Tongue (tissue), 2 donors: ENCODE measurements around the gene TTYH3. TPM values are rescaled to one million over a fixed set of nuclear protein-coding genes. Genes with fewer than 3 reads are reported as not detected.

Experiments used
- DNase-seq: peaks from one replicate; pipeline ENCODE4 v3.0.0-alpha.2; 2015
- total RNA-seq: library from RNA; depleted of rRNA; stranded (reverse); fragments of >200 nt; gene quantifications from one replicate; pipeline ENCODE4 v1.2.3, GENCODE V29; 2014

The TTYH3 gene
- total RNA-seq, 1 donor from 2014 or later = 43.5 TPM

GRCh38 chr7:2649139-2649838 is 17.5 kb downstream of the TTYH3 start:
- DNase-seq = no peak

GRCh38 chr7:2649991-2650390 is 18.2 kb downstream of the TTYH3 start:
- DNase-seq = no peak

GRCh38 chr7:2650451-2650850 is 18.7 kb downstream of the TTYH3 start:
- no peak for DNase-seq

- DNase-seq = no peak
These were observed 19.6 kb downstream of the TTYH3 start for GRCh38 chr7:2651336-2651735.

GRCh38 chr7:2651847-2652735 is 20.3 kb downstream of the TTYH3 start:
- no peak for DNase-seq

GRCh38 chr7:2652736-2653060 is 20.9 kb downstream of the TTYH3 start:
- DNase-seq = no peak

DNA sequence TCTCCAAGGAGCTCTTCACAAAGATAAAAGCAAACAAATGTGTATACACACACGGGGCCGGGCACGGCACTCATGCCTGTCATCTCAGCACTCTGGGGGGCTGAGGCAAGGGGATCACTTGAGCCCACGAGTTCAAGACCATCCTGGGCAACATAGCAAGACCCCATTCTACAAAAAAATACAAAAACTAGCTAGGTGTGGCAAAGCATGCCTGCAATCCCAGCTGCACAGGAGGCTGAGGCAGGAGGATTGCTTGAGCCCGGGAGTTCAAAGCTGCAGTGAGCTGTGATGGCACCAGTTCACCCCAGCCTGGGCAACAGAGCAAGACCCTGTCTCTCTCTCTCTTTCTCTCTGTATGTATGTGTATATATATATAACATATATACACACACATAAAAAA is 22.3 kb downstream of the TTYH3 start:
- DNase-seq = no peak

- DNase-seq = no peak
These were observed 24.3 kb downstream of the TTYH3 start for GRCh38 chr7:2655870-2656614.

DNA sequence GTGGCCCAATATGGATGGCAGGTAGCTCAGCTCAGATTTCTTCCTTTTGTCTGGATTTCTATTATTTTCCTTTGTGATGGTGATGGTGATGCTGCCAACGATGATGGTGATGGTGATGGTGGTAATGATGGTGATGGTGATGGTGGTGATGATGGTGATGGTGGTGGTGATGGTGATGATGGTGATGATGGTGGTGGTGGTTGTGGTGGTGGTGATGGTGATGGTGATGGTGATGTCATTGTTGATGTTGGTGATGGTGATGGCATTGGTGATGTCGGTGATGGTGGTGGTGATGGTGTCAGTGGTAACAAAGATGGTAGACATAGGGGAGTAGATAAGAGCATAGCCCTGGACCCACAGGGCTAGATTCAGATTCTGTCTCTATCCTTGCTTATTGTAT is 25.4 kb downstream of the TTYH3 start:
- DNase-seq = no peak

DNA sequence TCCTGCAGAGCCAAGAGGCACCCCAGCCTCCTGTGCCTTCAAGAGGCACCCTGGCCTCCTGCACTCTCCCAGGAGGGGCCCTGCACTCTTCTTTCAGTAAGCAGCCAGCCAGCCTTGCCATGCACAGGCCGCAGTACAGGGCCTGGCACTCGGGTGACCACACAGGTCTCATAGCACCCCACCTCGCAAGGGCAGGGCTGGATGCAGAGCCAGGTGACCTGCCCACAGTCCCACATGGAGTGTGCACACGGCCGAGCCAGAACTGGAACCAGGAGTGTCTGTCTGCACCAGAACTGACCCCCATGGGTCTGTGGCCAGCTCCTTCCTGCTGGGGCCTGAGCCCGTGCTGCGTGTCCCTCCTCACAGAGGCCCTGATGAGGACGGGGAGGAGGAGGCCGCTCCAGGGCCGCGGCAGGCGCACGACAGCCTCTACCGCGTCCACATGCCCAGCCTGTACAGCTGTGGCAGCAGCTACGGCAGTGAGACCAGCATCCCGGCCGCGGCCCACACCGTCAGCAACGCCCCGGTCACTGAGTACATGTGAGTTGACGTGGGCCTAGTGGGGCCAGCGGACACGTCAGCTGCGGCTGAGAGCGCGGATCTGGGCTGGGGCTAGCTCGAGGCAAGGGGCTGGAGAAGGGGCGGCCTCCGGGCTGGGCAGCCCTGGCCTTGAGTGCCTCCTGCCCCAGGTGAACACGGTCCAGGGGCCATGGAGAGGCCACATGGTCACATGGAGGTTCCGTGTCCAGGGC is 26.3 kb downstream of the TTYH3 start:
- no peak for DNase-seq

DNA sequence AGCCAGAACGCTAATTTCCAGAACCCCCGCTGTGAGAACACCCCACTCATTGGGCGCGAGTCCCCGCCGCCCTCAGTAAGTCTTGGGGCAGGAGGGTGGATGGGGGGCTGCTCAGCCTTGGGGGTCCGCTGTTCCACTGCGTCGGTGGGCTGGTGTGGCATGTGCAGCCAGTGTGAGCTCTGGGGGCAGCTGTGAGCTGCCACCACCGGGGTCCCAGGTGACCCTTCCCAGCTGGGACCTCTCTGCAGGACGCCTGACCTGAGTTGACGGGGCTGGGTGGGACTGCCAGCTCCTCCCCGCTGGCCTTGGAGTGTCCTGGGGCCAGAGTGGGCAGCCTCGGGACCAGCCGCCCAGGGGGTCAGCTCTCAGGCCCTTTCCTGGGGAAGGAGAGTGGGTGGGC is 27.2 kb downstream of the TTYH3 start:
- DNase-seq = no peak

- DNase-seq = no peak
These were observed 28.0 kb downstream of the TTYH3 start for GRCh38 chr7:2659556-2660358.

DNA sequence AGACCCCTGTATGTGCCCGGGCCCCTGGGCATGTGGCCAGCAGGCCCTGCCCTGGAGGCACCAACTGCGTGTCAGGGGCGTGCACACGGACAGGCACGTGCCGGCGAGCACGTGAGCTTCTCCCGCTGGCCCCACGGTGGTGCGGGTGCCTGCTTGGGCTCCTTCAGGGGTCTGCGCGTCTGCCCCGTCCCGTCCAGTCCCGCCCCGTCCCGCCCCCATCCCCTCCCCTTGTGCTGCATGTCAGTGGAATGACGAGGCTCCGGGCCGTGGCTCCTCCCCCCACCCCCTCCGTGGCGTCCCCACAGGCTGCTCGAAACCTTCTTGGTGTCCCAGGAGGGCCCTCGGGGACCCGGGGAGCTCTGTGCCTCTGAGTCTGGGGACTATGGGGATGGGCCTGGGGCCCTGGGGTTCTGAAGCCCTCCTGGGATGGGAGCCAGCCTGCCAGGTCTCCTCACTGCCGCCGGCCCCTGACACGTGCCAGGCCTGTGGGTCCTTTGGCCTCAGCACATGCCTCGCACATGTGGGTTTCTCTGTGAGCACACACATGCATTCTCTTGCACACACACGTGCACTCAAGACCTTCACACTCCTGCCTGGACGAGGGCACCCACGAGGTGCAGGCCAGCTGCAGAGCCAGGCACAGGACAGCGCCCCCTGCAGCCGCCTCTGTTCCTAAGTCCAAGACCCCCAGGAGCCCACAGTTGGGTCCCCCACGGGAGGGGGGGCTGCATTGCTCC is 28.7 kb downstream of the TTYH3 start:
- DNase-seq = no peak

- DNase-seq = no peak
These were observed 29.3 kb downstream of the TTYH3 start for GRCh38 chr7:2661096-2661449.

DNA sequence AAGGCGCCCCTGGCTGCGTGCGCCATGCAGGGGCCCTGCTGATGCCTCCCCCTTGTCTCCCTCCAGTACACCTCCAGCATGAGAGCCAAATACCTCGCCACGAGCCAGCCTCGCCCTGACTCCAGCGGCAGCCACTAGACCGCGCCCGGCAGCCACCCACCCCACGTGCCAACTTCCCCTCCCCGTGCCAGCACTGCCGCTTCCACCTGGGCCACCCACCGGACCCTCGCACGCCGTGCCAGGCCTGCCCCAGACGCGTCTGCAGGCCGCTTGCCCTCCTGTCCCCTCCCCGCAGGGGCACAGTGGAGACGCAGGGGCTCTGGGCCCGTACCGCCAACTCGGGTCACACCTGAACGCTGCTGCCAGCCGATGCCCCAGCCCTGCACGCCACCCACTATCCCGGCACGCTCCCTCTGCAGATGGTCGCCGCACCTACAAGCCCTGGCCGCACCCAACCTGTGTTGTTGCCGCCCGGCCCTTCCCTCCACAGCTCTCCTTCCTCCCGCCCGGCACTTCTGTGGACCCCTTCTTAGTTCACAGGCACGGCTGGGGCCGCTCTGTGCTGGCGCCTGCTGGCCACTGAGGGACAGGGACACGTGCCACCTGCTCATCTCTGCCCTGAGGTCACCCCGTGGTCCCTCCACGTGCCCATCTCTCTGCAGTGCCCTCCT is 30.0 kb downstream of the TTYH3 start:
- DNase-seq = no peak

DNA sequence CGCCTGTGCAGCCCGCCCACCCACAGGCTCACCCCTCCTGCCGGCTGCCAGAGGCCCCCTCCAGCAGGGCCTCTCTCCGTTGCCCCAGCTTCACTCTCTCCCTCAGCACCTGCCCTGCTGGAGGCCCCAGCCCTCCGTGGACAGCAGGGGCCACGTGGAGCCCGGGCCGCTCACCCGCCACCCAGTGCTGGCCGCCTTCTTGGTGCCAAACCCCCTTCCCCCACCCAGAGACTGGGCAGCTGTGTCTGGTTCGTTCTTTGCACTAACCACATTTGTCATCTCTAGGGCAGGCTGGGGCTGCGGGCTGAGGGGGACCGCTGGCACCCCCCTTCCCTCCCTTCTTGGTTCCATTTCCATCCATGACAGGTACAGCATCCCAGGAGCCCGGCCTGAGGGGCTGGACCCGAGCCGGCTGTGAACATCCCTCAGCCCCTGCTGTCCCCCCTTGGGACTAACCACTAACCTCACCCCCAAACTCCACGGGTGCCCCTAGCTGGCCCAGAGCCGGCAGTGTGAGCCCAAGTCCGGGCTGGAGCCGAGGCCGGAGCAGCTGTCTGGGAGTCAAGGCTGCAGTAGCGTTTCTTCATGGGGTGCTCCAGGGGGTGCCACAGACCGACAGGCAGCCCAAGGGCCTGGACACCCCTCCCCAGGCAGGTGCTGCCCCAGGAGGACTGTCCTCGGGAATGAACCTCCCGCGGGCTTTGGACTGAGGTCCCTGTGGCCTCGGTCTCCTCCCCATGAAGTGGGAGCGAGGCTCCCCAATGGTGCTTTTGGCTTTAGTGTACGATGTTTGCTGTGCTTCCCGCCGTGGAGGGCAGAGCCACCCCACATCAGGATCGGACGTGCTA is 30.7 kb downstream of the TTYH3 start:
- DNase-seq = peak; percentile 42

DNA sequence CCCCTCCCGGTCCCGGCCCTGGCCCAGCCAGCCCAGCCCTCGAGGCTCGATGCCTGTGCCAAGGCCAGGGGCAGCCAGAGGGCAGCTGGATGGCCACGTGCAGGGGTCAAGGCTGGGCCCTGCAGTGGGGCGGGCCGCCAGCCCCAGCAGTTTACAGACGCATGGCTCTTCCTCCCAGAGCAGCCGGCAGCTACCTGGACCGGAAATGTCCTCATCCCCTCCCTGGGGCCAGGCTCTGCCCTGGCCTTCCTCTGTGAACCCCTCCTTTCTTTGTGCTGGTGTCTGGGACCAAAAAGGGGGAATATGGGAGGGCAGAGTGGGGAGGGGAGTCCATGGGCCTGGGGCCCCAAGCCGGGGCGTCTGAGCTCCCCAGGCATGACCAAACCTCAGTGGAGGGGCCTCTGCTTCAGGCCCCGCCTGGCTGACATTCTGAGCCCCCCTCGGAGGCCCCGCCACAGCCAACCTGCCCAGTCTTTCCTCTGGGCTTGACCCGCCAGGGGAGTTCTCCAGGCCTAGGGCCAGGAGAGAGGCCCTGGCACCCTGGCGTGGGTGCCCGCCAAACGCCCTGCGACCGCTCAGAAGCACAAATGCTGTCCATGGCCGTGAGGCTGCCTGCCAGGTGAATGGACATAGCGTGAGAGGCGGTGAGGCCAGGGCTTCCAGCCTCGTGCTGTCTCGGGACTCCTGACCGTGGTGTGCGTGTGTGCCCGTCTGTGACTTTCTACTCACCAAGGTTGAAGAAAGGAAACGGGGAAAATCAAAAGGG is 31.5 kb downstream of the TTYH3 start:
- peak; percentile 54 for DNase-seq

DNA sequence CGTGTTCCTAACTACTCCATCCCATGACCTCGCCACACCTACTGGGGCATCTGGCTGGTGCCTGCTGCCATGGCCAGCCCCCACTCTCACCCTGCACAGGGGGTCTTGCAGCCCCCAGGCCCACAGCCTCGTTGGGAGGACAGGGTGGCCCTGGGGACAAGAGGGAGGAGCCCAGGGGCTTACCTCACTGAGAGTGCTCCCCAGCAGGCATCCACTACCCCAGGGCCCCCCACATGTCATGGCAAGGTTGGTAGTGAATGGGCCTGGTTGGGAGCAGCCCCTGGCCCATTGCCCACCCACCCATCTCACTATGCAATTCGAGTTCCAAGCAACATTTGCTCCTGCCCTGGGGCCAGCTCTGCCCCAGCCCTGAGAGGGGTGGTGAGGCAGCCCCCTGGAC is 32.2 kb downstream of the TTYH3 start:
- DNase-seq = no peak
